Measurements from ENCODE around the gene GRM1.

GRM1 gene

DNA sequence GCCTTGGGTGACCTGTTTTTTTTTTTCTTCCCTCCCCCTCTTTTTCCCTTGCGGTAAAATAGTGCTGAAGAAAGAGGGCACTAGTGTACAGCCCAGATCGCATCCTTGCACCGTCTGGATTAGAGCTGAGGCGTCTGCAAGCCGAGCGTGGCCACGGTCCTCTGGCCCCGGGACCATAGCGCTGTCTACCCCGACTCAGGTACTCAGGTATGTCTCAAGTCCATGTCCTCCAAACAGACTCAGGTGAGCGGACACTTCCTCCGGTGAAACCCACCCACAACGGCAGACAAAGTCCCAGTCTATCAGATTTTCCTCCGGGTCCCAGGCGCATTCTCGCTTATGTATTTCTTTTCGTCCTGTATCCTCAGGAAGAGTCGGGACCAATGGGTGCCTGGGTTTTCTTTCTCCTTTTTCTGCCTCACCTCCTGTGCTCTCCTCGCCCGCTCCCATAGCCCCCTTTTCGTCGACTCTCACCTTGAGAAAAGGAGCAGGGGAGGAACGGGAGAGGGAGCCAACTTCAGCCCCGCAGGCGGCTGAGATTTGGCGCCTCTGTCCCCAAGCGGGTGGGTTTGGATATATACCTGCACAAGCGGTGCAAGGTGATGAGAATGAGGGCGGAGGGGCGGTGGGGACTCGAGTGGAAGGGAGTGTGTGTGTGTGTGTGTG, 1.1 kb upstream of the GRM1 start:
- no peaks in the 10 kb centered on the region for H3K9me3 ChIP-seq
- no peak for DNase-seq
- TF ChIP-seq, protein P1, sequence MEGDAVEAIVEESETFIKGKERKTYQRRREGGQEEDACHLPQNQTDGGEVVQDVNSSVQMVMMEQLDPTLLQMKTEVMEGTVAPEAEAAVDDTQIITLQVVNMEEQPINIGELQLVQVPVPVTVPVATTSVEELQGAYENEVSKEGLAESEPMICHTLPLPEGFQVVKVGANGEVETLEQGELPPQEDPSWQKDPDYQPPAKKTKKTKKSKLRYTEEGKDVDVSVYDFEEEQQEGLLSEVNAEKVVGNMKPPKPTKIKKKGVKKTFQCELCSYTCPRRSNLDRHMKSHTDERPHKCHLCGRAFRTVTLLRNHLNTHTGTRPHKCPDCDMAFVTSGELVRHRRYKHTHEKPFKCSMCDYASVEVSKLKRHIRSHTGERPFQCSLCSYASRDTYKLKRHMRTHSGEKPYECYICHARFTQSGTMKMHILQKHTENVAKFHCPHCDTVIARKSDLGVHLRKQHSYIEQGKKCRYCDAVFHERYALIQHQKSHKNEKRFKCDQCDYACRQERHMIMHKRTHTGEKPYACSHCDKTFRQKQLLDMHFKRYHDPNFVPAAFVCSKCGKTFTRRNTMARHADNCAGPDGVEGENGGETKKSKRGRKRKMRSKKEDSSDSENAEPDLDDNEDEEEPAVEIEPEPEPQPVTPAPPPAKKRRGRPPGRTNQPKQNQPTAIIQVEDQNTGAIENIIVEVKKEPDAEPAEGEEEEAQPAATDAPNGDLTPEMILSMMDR (IDR thresholded peaks at IDR 0.05): no peak
- H3K36me3 ChIP-seq: no peaks in the 10 kb centered on the region
- intact Hi-C loops (cut with DNase I; ENCODE audit: low total_unique reads): no loop called here
- H3K27ac ChIP-seq: no peak overlapping the region
- H3K4me1 ChIP-seq: peaks cover 0 to 6% (median 0%) of the 10 kb centered on the region in 4 donors
- H3K27me3 ChIP-seq: peaks cover 0 to 35% of the 10 kb centered on the region in 2 donors
- no peak overlapping the region for H3K4me3 ChIP-seq

DNA sequence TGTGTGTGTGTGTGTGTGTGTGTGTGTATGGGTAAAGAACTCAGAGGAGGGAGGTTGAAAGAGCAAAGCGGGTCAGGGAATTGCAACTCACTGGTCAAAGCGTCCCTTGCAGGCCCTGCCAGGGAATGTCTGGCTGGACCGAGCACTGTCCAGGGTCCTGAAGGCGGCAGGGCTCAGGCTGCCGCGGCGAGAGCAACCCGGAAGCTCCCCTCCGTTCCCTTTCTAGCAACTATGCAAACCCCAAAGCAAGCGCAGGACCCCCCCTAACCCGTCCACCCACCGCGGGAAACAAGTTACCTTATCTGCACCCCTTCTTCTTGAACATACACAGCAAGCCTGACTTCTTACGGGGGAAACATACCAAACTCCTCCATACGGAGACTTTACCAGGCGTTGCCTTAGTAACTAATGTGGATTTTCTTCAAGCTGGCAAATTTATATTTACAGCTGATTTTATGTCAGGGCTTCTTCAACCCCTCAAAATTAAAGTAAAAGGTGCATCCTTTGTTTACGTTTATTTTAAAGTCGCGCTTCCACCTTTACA, 538 bp upstream of the GRM1 start:
- Histone ChIP-seq H3K4me1 (peaks cover 0 to 6% (median 0%) of the 10 kb centered on the region in 4 donors), H3K9me3 (no peaks in the 10 kb centered on the region), H3K4me3 (no peak overlapping the region), H3K36me3 (no peaks in the 10 kb centered on the region), H3K27me3 (peaks cover 0 to 35% of the 10 kb centered on the region in 2 donors), H3K27ac (no peak overlapping the region)
- intact Hi-C loops (cut with DNase I; ENCODE audit: low total_unique reads): no loop called here
- TF ChIP-seq, protein P1 (IDR thresholded peaks at IDR 0.05): no peak
- DNase-seq: peak; percentile 32 to 67

DNA sequence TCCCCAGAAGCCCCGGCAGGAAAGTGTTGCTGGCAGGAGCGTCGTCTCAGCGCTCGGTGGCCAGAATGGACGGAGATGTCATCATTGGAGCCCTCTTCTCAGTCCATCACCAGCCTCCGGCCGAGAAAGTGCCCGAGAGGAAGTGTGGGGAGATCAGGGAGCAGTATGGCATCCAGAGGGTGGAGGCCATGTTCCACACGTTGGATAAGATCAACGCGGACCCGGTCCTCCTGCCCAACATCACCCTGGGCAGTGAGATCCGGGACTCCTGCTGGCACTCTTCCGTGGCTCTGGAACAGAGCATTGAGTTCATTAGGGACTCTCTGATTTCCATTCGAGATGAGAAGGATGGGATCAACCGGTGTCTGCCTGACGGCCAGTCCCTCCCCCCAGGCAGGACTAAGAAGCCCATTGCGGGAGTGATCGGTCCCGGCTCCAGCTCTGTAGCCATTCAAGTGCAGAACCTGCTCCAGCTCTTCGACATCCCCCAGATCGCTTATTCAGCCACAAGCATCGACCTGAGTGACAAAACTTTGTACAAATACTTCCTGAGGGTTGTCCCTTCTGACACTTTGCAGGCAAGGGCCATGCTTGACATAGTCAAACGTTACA, 817 bp downstream of the GRM1 start:
- peaks cover 0 to 6% (median 0%) of the 10 kb centered on the region in 4 donors for H3K4me1 ChIP-seq
- H3K36me3 ChIP-seq: no peaks in the 10 kb centered on the region
- H3K9me3 ChIP-seq: no peaks in the 10 kb centered on the region
- intact Hi-C loops (cut with DNase I; ENCODE audit: low total_unique reads): no loop called here
- no peak overlapping the region for H3K27ac ChIP-seq
- TF ChIP-seq, protein P1 (IDR thresholded peaks at IDR 0.05): no peak
- peaks cover 0 to 35% of the 10 kb centered on the region in 2 donors for H3K27me3 ChIP-seq
- H3K4me3 ChIP-seq: no peak overlapping the region
- DNase-seq: no peak

DNA sequence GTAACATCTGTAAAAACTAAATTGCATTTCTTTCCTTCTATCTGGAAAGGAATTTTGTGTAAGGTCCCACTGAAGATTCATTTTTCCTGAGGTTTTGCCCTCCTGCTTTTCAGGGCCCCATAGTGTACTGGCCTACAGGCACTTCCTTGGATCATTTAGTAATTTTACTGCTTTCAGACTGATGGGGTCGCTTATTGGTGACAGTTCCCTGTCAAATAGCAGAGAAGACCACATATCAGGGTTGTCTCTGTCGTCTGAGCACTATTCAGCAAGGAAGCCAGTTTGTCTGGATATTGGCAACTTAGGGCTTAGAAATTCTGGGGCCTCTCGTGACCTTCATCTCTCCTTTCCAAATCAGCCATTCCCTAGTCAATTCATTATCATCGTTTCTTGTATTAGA, 3.5 kb downstream of the GRM1 start:
- intact Hi-C loops (cut with DNase I; ENCODE audit: low total_unique reads): no loop called here
- no peak for DNase-seq
- H3K36me3 ChIP-seq: no peaks in the 10 kb centered on the region
- TF ChIP-seq, protein P1 (IDR thresholded peaks at IDR 0.05): no peak
- H3K27me3 ChIP-seq: peaks cover 0 to 32% of the 10 kb centered on the region in 2 donors
- no peaks in the 10 kb centered on the region for H3K9me3 ChIP-seq
- no peak overlapping the region for H3K4me3 ChIP-seq
- H3K4me1 ChIP-seq: peaks cover 0 to 6% (median 0%) of the 10 kb centered on the region in 4 donors
- no peak overlapping the region for H3K27ac ChIP-seq

DNA sequence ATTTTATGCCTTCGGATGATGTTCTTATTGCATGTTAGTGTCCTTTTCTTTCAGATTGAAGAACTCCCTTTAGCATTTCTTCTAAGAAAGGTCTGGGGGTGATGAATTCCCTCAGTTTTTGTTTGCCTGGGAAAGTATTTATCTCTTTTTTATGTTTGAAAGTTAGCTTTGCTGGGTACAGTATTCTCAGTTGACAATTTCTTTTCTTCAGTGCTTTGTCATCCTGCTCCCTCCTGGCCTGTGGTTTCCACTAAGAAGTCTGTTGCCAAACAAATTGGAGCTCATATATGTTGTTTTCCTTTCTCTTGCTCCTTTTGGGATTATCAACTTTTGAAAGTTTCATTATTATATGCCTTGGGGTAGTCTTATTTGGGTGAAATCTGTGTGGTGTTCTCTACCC, 11.5 kb downstream of the GRM1 start:
- no peaks in the 10 kb centered on the region for H3K4me1 ChIP-seq
- intact Hi-C loops (cut with DNase I; ENCODE audit: low total_unique reads): no loop called here
- no peaks in the 10 kb centered on the region for H3K27me3 ChIP-seq
- TF ChIP-seq, protein P1 (IDR thresholded peaks at IDR 0.05): no peak
- H3K27ac ChIP-seq: no peak overlapping the region
- peaks cover 0 to 23% (median 11%) of the 10 kb centered on the region in 3 donors for H3K9me3 ChIP-seq
- no peak for DNase-seq
- H3K36me3 ChIP-seq: no peaks in the 10 kb centered on the region
- no peak overlapping the region for H3K4me3 ChIP-seq

All from tibial artery (tissue), 4 donors.